ENCODE results near the gene ZFR2. TPM values are rescaled to one million over a fixed set of nuclear protein-coding genes. Genes with fewer than 3 reads are reported as not detected.

The ZFR2 gene
- not detected for total RNA-seq
- long read RNA-seq, result 0 reads

GRCh38 chr19:3868770-3869456, at the start of gene ZFR2:
Gene ZFR2 (minus strand): TSS chr19:3869038. CDS start chr19:3869017, 21 bp downstream.
- no peak within 1 kb of the TSS for H3K27ac ChIP-seq (replicated peaks)
- H3K36me3 ChIP-seq, result no peaks in the 10 kb centered on the region
- no peak for TF ChIP-seq CTCF (IDR thresholded peaks at IDR 0.05; ENCODE audit: borderline replicate concordance)
- intact Hi-C loops (cut with micrococcal nuclease), result no loop called here
- H3K9me3 ChIP-seq (replicated peaks), result no peaks in the 10 kb centered on the region
- H3K4me3 ChIP-seq, result peak within 1 kb of the TSS; percentile 46
- H3K27me3 ChIP-seq (ENCODE audit: low read depth), result peaks cover 95% of the 10 kb centered on the region
- DNase-seq, result no peak
- peaks cover 5% of the 10 kb centered on the region for H3K4me1 ChIP-seq

GRCh38 chr19:3916033-3916432, 47.2 kb upstream of the ZFR2 start:
- no peaks in the 10 kb centered on the region for H3K27me3 ChIP-seq (ENCODE audit: low read depth)
- no peak overlapping the region for H3K4me3 ChIP-seq
- H3K36me3 ChIP-seq, result no peaks in the 10 kb centered on the region
- no peaks in the 10 kb centered on the region for H3K4me1 ChIP-seq
- DNase-seq, result no peak
- H3K9me3 ChIP-seq (replicated peaks), result peaks cover 13% of the 10 kb centered on the region
- no peak overlapping the region for H3K27ac ChIP-seq (replicated peaks)
- intact Hi-C loops (cut with micrococcal nuclease), result no loop called here
- TF ChIP-seq CTCF (IDR thresholded peaks at IDR 0.05; ENCODE audit: borderline replicate concordance), result no peak

- Histone ChIP-seq H3K27ac (replicated peaks) (no peak overlapping the region), H3K4me1 (no peaks in the 10 kb centered on the region), H3K4me3 (no peak overlapping the region), H3K36me3 (no peaks in the 10 kb centered on the region), H3K9me3 (replicated peaks) (peaks cover 20% of the 10 kb centered on the region), H3K27me3 (ENCODE audit: low read depth) (no peaks in the 10 kb centered on the region)
- no peak for DNase-seq
- TF ChIP-seq CTCF (IDR thresholded peaks at IDR 0.05; ENCODE audit: borderline replicate concordance), result no peak
- intact Hi-C loops (cut with micrococcal nuclease), result no loop called here
These were observed 45.4 kb upstream of the ZFR2 start for GRCh38 chr19:3914199-3914598.

GRCh38 chr19:3910105-3910504, 41.3 kb upstream of the ZFR2 start:
- no peaks in the 10 kb centered on the region for H3K4me1 ChIP-seq
- TF ChIP-seq CTCF (IDR thresholded peaks at IDR 0.05; ENCODE audit: borderline replicate concordance), result no peak
- peaks cover 5% of the 10 kb centered on the region for H3K27me3 ChIP-seq (ENCODE audit: low read depth)
- peaks cover 18% of the 10 kb centered on the region for H3K9me3 ChIP-seq (replicated peaks)
- intact Hi-C loops (cut with micrococcal nuclease), result no loop called here
- no peak for DNase-seq
- H3K4me3 ChIP-seq, result no peak overlapping the region
- no peak overlapping the region for H3K27ac ChIP-seq (replicated peaks)
- no peaks in the 10 kb centered on the region for H3K36me3 ChIP-seq

- H3K9me3 ChIP-seq (replicated peaks), result peaks cover 18% of the 10 kb centered on the region
- H3K27ac ChIP-seq (replicated peaks), result no peak overlapping the region
- H3K27me3 ChIP-seq (ENCODE audit: low read depth), result peaks cover 5% of the 10 kb centered on the region
- H3K4me1 ChIP-seq, result no peaks in the 10 kb centered on the region
- no peak for TF ChIP-seq CTCF (IDR thresholded peaks at IDR 0.05; ENCODE audit: borderline replicate concordance)
- H3K36me3 ChIP-seq, result no peaks in the 10 kb centered on the region
- H3K4me3 ChIP-seq, result no peak overlapping the region
- DNase-seq, result no peak
- intact Hi-C loops (cut with micrococcal nuclease), result no loop called here
These were observed 39.6 kb upstream of the ZFR2 start for GRCh38 chr19:3908266-3909054.
